GM18511 (cell line): Measurements from ENCODE around the gene OGFOD3.
"Not testable (repeated sequence)": the region's sequence is repeated elsewhere in the genome, so short reads cannot be mapped to it uniquely, and the experiment has no call there.

ENCODE experiments used
- ATAC-seq: cut with Tn5 transposase; IDR thresholded peaks from one replicate; pipeline ENCODE4 v1.9.1; 2021; ENCODE audit warnings: mild to moderate bottlenecking, moderate library complexity; ENCODE audit not compliant: unreplicated experiment

The OGFOD3 gene

GRCh38 chr17:82358465-82359350, 59.7 kb downstream of the OGFOD3 start, which contains the start of gene TEX19:
TEX19 (plus strand) TSS chr17:82359247; CDS start chr17:82362151, 2,904 bp downstream.
- ATAC-seq = no peak

- ATAC-seq = no peak
Observed at GRCh38 chr17:82357394-82357793, 61.0 kb downstream of the OGFOD3 start.

GRCh38 chr17:82356845-82357355, 61.5 kb downstream of the OGFOD3 start:
- ATAC-seq = no peak

GRCh38 chr17:82355770-82356427, 62.5 kb downstream of the OGFOD3 start:
- ATAC-seq = no peak

- ATAC-seq = no peak
Observed at GRCh38 chr17:82354804-82355308, 63.5 kb downstream of the OGFOD3 start.

- ATAC-seq = no peak
Observed at GRCh38 chr17:82353484-82353883, 64.9 kb downstream of the OGFOD3 start.

- ATAC-seq = no peak
Observed at GRCh38 chr17:82351713-82352488, 66.5 kb downstream of the OGFOD3 start.

GRCh38 chr17:82351254-82351712, 67.1 kb downstream of the OGFOD3 start:
- no peak for ATAC-seq

- ATAC-seq = no peak
Observed at GRCh38 chr17:82350182-82351030, 68.0 kb downstream of the OGFOD3 start.

- no peak for ATAC-seq
Observed at GRCh38 chr17:82349287-82349701, 69.1 kb downstream of the OGFOD3 start.

GRCh38 chr17:82348866-82349265, 69.5 kb downstream of the OGFOD3 start:
- no peak for ATAC-seq

GRCh38 chr17:82348434-82348833, 70.0 kb downstream of the OGFOD3 start:
- no peak for ATAC-seq

- ATAC-seq = not testable (repeated sequence)
Observed at GRCh38 chr17:82347994-82348393, 70.4 kb downstream of the OGFOD3 start.

GRCh38 chr17:82346342-82347300, 71.8 kb downstream of the OGFOD3 start:
- ATAC-seq = no peak

- ATAC-seq = no peak
Observed at GRCh38 chr17:82345151-82345976, 73.0 kb downstream of the OGFOD3 start.

- ATAC-seq = no peak
Observed at GRCh38 chr17:82344175-82344907, 74.0 kb downstream of the OGFOD3 start.

GRCh38 chr17:82343560-82343959, 74.8 kb downstream of the OGFOD3 start:
- ATAC-seq = no peak
